NCI-H2107 treated with DMSO at 0.1 percent for 48 hours (cell line): ENCODE results near the gene TRPC1.
A peak's percentile ranks its signal among the peaks of the same experiment; 100 is the strongest.

ENCODE experiments used
- DNase-seq: peaks from one replicate; lab custom pipeline; 2025; ENCODE audit not compliant: unreplicated experiment; lab: John Stamatoyannopoulos, UW

The TRPC1 gene

GRCh38 chr3:142837526-142837925 lies 113.7 kb downstream of the TRPC1 start:
- no peak for DNase-seq

- no peak for DNase-seq
Measured at GRCh38 chr3:142839831-142840230, 116.0 kb downstream of the TRPC1 start.

- no peak for DNase-seq
Measured at GRCh38 chr3:142844339-142844977, 120.6 kb downstream of the TRPC1 start.

- DNase-seq: no peak
Measured at GRCh38 chr3:142846779-142847577, 123.1 kb downstream of the TRPC1 start.

GRCh38 chr3:142849148-142849547 lies 125.3 kb downstream of the TRPC1 start:
- no peak for DNase-seq

GRCh38 chr3:142850395-142851023 lies 126.7 kb downstream of the TRPC1 start:
- DNase-seq: peak; percentile 68

GRCh38 chr3:142852009-142852408 lies 128.2 kb downstream of the TRPC1 start:
- DNase-seq: no peak

- DNase-seq: no peak
Measured at GRCh38 chr3:142853270-142854168, 129.7 kb downstream of the TRPC1 start.

GRCh38 chr3:142857056-142857455 lies 133.2 kb downstream of the TRPC1 start:
- DNase-seq: peak; percentile 94
